ENCODE measurements around the gene TTC19. TPM values are rescaled to one million over a fixed set of nuclear protein-coding genes. Genes with fewer than 3 reads are reported as not detected.

TTC19 gene
- total RNA-seq, 1 experiment from 2014 or later = 28.4 TPM

- ChIA-PET POLR2A (no interaction called here), CTCF (no interaction called here)
- in situ Hi-C loops (cut with HindIII; ENCODE audit: low pct_unique_long_range_greater_than_20kb, low sequenced_read_pairs) = no loop called here
Observed at GRCh38 chr17:15967706-15968399, 31.8 kb upstream of the TTC19 start.

GRCh38 chr17:15969463-15969862 is 30.2 kb upstream of the TTC19 start:
- TF ChIP-seq SIN3A (IDR thresholded peaks at IDR 0.05; ENCODE audit: borderline replicate concordance, insufficient read depth, low read depth, low read length) (no peak), TCF7L2 (IDR thresholded peaks at IDR 0.05; ENCODE audit: low read depth, low read length) (no peak), POLR2AphosphoS5 (IDR thresholded peaks at IDR 0.05; ENCODE audit: low read depth, low read length) (no peak)
- TF ChIP-seq, protein P1, sequence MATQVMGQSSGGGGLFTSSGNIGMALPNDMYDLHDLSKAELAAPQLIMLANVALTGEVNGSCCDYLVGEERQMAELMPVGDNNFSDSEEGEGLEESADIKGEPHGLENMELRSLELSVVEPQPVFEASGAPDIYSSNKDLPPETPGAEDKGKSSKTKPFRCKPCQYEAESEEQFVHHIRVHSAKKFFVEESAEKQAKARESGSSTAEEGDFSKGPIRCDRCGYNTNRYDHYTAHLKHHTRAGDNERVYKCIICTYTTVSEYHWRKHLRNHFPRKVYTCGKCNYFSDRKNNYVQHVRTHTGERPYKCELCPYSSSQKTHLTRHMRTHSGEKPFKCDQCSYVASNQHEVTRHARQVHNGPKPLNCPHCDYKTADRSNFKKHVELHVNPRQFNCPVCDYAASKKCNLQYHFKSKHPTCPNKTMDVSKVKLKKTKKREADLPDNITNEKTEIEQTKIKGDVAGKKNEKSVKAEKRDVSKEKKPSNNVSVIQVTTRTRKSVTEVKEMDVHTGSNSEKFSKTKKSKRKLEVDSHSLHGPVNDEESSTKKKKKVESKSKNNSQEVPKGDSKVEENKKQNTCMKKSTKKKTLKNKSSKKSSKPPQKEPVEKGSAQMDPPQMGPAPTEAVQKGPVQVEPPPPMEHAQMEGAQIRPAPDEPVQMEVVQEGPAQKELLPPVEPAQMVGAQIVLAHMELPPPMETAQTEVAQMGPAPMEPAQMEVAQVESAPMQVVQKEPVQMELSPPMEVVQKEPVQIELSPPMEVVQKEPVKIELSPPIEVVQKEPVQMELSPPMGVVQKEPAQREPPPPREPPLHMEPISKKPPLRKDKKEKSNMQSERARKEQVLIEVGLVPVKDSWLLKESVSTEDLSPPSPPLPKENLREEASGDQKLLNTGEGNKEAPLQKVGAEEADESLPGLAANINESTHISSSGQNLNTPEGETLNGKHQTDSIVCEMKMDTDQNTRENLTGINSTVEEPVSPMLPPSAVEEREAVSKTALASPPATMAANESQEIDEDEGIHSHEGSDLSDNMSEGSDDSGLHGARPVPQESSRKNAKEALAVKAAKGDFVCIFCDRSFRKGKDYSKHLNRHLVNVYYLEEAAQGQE (IDR thresholded peaks at IDR 0.05; ENCODE audit: insufficient read depth in 1 of 2, low read depth in 2 of 2, low read length in 1 of 2) = no peak
- TF ChIP-seq, protein P2, sequence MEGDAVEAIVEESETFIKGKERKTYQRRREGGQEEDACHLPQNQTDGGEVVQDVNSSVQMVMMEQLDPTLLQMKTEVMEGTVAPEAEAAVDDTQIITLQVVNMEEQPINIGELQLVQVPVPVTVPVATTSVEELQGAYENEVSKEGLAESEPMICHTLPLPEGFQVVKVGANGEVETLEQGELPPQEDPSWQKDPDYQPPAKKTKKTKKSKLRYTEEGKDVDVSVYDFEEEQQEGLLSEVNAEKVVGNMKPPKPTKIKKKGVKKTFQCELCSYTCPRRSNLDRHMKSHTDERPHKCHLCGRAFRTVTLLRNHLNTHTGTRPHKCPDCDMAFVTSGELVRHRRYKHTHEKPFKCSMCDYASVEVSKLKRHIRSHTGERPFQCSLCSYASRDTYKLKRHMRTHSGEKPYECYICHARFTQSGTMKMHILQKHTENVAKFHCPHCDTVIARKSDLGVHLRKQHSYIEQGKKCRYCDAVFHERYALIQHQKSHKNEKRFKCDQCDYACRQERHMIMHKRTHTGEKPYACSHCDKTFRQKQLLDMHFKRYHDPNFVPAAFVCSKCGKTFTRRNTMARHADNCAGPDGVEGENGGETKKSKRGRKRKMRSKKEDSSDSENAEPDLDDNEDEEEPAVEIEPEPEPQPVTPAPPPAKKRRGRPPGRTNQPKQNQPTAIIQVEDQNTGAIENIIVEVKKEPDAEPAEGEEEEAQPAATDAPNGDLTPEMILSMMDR (IDR thresholded peaks at IDR 0.05) = no peak
- no peaks in the 10 kb centered on the region for H3K27me3 ChIP-seq (ENCODE audit: control insufficient read depth, insufficient read depth, low read length)
- no peak for DNase-seq (ENCODE audit: low read depth, low spot score)
- no peak overlapping the region for H3K4me3 ChIP-seq (ENCODE audit: low read depth in 2 of 2, low read length in 2 of 2)
- no peaks in the 10 kb centered on the region for H3K36me3 ChIP-seq (ENCODE audit: control insufficient read depth, insufficient read depth, low read length)
- H3K9me3 ChIP-seq (ENCODE audit: control insufficient read depth, insufficient read depth, low read depth, low read length) = no peaks in the 10 kb centered on the region
- H3K4me1 ChIP-seq (ENCODE audit: control insufficient read depth, insufficient read depth, low read length) = peaks cover 56% of the 10 kb centered on the region
- ChIA-PET CTCF (no interaction called here), POLR2A (no interaction called here)
- in situ Hi-C loops (cut with HindIII; ENCODE audit: low pct_unique_long_range_greater_than_20kb, low sequenced_read_pairs) = no loop called here
- intact Hi-C loops (cut with micrococcal nuclease; ENCODE audit: unreplicated experiment) = no loop called here
- BruUV-seq (replicated peaks) = no TSS peak
- no peak overlapping the region for H3K27ac ChIP-seq (ENCODE audit: low read length)
- no peak for ATAC-seq

More at GRCh38 chr17:15967706-15968399, 31.8 kb upstream of the TTC19 start:
- Histone ChIP-seq H3K9me3 (ENCODE audit: control insufficient read depth, insufficient read depth, low read depth, low read length) (no peaks in the 10 kb centered on the region), H3K4me3 (ENCODE audit: low read depth in 2 of 2, low read length in 2 of 2) (no peak overlapping the region), H3K36me3 (ENCODE audit: control insufficient read depth, insufficient read depth, low read length) (no peaks in the 10 kb centered on the region), H3K4me1 (ENCODE audit: control insufficient read depth, insufficient read depth, low read length) (peaks cover 61% of the 10 kb centered on the region), H3K27ac (ENCODE audit: low read length) (peak overlapping the region; percentile 93; the same call in 1 of the 2 replicates), H3K27me3 (ENCODE audit: control insufficient read depth, insufficient read depth, low read length) (no peaks in the 10 kb centered on the region)
- DNase-seq (ENCODE audit: low read depth, low spot score) (no peak), ATAC-seq (no peak)
- TF ChIP-seq SIN3A (IDR thresholded peaks at IDR 0.05; ENCODE audit: borderline replicate concordance, insufficient read depth, low read depth, low read length) (no peak), TCF7L2 (IDR thresholded peaks at IDR 0.05; ENCODE audit: low read depth, low read length) (no peak), POLR2AphosphoS5 (IDR thresholded peaks at IDR 0.05; ENCODE audit: low read depth, low read length) (no peak)
- TF ChIP-seq, protein P2 (IDR thresholded peaks at IDR 0.05) = no peak
- TF ChIP-seq, protein P1 (IDR thresholded peaks at IDR 0.05; ENCODE audit: insufficient read depth in 1 of 2, low read depth in 2 of 2, low read length in 1 of 2) = no peak
- no TSS peak for BruUV-seq (replicated peaks)
- intact Hi-C loops (cut with micrococcal nuclease; ENCODE audit: unreplicated experiment) = no loop called here

Data from Panc1 (cell line).